ENCODE measurements around the gene RNF133.

DNA sequence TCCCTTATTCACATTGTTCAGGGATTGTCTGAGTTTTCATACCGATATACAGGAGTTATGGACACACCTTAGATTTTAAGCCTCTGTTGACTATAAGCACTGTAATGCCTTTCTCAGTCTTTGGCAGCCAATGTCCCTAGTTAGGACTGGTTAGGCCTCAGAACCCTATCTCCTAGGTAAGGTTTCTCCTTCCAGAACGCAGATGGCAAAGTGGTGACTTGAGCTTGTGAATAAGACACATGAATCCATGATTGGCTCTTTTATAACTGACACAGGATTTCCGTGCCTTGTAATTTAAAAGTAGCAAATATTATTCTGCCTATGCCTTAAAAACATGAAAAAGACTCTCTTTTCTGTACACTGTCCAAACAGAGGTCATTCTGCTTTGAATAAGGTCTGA lies 16.3 kb upstream of the RNF133 start:
- TF ChIP-seq, protein P1, sequence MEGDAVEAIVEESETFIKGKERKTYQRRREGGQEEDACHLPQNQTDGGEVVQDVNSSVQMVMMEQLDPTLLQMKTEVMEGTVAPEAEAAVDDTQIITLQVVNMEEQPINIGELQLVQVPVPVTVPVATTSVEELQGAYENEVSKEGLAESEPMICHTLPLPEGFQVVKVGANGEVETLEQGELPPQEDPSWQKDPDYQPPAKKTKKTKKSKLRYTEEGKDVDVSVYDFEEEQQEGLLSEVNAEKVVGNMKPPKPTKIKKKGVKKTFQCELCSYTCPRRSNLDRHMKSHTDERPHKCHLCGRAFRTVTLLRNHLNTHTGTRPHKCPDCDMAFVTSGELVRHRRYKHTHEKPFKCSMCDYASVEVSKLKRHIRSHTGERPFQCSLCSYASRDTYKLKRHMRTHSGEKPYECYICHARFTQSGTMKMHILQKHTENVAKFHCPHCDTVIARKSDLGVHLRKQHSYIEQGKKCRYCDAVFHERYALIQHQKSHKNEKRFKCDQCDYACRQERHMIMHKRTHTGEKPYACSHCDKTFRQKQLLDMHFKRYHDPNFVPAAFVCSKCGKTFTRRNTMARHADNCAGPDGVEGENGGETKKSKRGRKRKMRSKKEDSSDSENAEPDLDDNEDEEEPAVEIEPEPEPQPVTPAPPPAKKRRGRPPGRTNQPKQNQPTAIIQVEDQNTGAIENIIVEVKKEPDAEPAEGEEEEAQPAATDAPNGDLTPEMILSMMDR (optimal IDR thresholded peaks at IDR 0.05 in 1 of 3, IDR thresholded peaks at IDR 0.05 in 1 of 3, conservative IDR thresholded peaks at IDR 0.05 in 1 of 3; ENCODE audit: extremely low read depth in 1 of 3, insufficient read depth in 2 of 3, low read length in 3 of 3): no peak
- TF ChIP-seq EZH2 (IDR thresholded peaks at IDR 0.05; ENCODE audit: low read length): no peak

Measured in keratinocyte (primary cell).